Measurements from ENCODE around the gene KRTAP5-10.
"Not testable (repeated sequence)": the region's sequence is repeated elsewhere in the genome, so short reads cannot be mapped to it uniquely, and the experiment has no call there.

- not testable (repeated sequence) for TF ChIP-seq EZH2 (IDR thresholded peaks at IDR 0.05; ENCODE audit: insufficient read depth, poor library complexity, severe bottlenecking); EZH2phosphoT487 (IDR thresholded peaks at IDR 0.05; ENCODE audit: insufficient read depth, low read depth)
These were observed 41.6 kb downstream of the KRTAP5-10 start for GRCh38 chr11:71606853-71607519.
